Trophoblast cell (in vitro differentiated cells and primary cell): ENCODE measurements around the gene UCP1. TPM values are rescaled to one million over a fixed set of nuclear protein-coding genes. Genes with fewer than 3 reads are reported as not detected.
A peak's percentile ranks its signal among the peaks of the same experiment; 100 is the strongest.

Experiments used
- DNase-seq, 2 donors: peaks; one replicate each; pipeline ENCODE4 v3.0.0-alpha.2; 2016
- H2AFZ ChIP-seq: 2 replicates; pipeline ENCODE4 v1.6.1; 2013; ENCODE audit warnings: low read length, moderate library complexity, mild to moderate bottlenecking; ENCODE audit not compliant: insufficient read depth, poor library complexity
- H2AK5ac ChIP-seq: 2 replicates; pipeline ENCODE4 v1.6.1; 2013; ENCODE audit warnings: mild to moderate bottlenecking, low read length
- H2BK120ac ChIP-seq: 2 replicates; pipeline ENCODE4 v1.6.1; 2013; ENCODE audit warnings: low read length, mild to moderate bottlenecking, moderate library complexity; ENCODE audit not compliant: insufficient read depth, poor library complexity
- H2BK12ac ChIP-seq: 2 replicates; pipeline ENCODE4 v1.6.1; 2013; ENCODE audit warnings: mild to moderate bottlenecking, low read length, moderate library complexity
- H2BK5ac ChIP-seq: 2 replicates; pipeline ENCODE4 v1.6.1; 2013; ENCODE audit warnings: low read length, low read depth, moderate library complexity, mild to moderate bottlenecking; ENCODE audit not compliant: poor library complexity
- H3K14ac ChIP-seq: 2 replicates; pipeline ENCODE4 v1.6.1; 2013; ENCODE audit warnings: mild to moderate bottlenecking, low read length
- H3K18ac ChIP-seq: 2 replicates; pipeline ENCODE4 v1.6.1; 2013; ENCODE audit warnings: mild to moderate bottlenecking, low read length
- H3K23ac ChIP-seq: 2 replicates; pipeline ENCODE4 v1.6.1; 2013; ENCODE audit warnings: low read length
- H3K27ac ChIP-seq: 2 replicates; pipeline ENCODE4 v1.5.1; 2013; ENCODE audit warnings: low read depth, mild to moderate bottlenecking, inconsistent platforms, low read length, moderate library complexity
- H3K27me3 ChIP-seq: 2 replicates; pipeline ENCODE4 v1.6.1; 2013; ENCODE audit warnings: inconsistent platforms, mild to moderate bottlenecking, low read length, moderate library complexity; ENCODE audit not compliant: insufficient read depth
- H3K36me3 ChIP-seq, 2 experiments: 1 replicate in 1 of 2; 2 replicates in 1 of 2; pipeline ENCODE4 v1.6.1; 2013; ENCODE audit warnings: low read length in 2 of 2, mild to moderate bottlenecking in 2 of 2, moderate library complexity in 1 of 2; ENCODE audit not compliant: insufficient read depth in 2 of 2, control insufficient read depth in 1 of 2
- H3K4ac ChIP-seq: 2 replicates; pipeline ENCODE4 v1.6.1; 2013; ENCODE audit warnings: low read depth, mild to moderate bottlenecking, low read length, moderate library complexity
- H3K4me1 ChIP-seq, 2 experiments: 1 replicate in 1 of 2; 2 replicates in 1 of 2; pipeline ENCODE4 v1.6.1; 2013; ENCODE audit warnings: low read length in 2 of 2, mild to moderate bottlenecking in 2 of 2, moderate library complexity in 1 of 2; ENCODE audit not compliant: insufficient read depth in 2 of 2, control insufficient read depth in 1 of 2
- H3K4me2 ChIP-seq: 2 replicates; pipeline ENCODE4 v1.6.1; 2013; ENCODE audit warnings: inconsistent platforms, mild to moderate bottlenecking, low read length, moderate library complexity
- H3K4me3 ChIP-seq: 2 replicates; pipeline ENCODE4 v1.5.1; 2013; ENCODE audit warnings: mild to moderate bottlenecking, low read depth, low read length, inconsistent platforms
- H3K79me1 ChIP-seq: one replicate; pipeline ENCODE4 v1.6.1; 2013; ENCODE audit warnings: low read length
- H3K79me2 ChIP-seq: 2 replicates; pipeline ENCODE4 v1.6.1; 2013; ENCODE audit warnings: low read length, mild to moderate bottlenecking; ENCODE audit not compliant: control insufficient read depth, insufficient read depth, poor library complexity
- H3K9ac ChIP-seq: 2 replicates; pipeline ENCODE4 v1.6.1; 2013; ENCODE audit warnings: mild to moderate bottlenecking, low read length
- H3K9me3 ChIP-seq: 2 replicates; pipeline ENCODE4 v1.6.1; 2013; ENCODE audit warnings: low read depth, mild to moderate bottlenecking, control low read depth, inconsistent platforms, low read length; ENCODE audit not compliant: insufficient read depth
- H4K12ac ChIP-seq: 2 replicates; pipeline ENCODE4 v1.6.1; 2013; ENCODE audit warnings: low read depth, mild to moderate bottlenecking, low read length, moderate library complexity
- H4K8ac ChIP-seq: 2 replicates; pipeline ENCODE4 v1.6.1; 2013; ENCODE audit warnings: low read depth, mild to moderate bottlenecking, low read length, moderate library complexity
- H4K91ac ChIP-seq: one replicate; pipeline ENCODE4 v1.6.1; 2013; ENCODE audit warnings: low read depth, mild to moderate bottlenecking, low read length, moderate library complexity
- WGBS: extraction: QIAGEN DNeasy Blood & Tissue Kit; methylation state at CpG from one replicate; pipeline ENCODE4 v1.1.7; 2013; ENCODE audit warnings: missing lambda C conversion rate; ENCODE audit not compliant: insufficient read length, insufficient coverage; ENCODE audit errors: extremely low coverage; 5-methylcytosine and 5-hydroxymethylcytosine counted together
- polyA plus RNA-seq: library from polyadenylated mRNA; stranded (reverse); fragments of 200-250 nt; gene quantifications from 2 replicates; pipeline ENCODE4 v1.2.3, GENCODE V29; 2013

UCP1 gene
- polyA plus RNA-seq, result 0.24 and 0.29 TPM in 2 replicates

DNA sequence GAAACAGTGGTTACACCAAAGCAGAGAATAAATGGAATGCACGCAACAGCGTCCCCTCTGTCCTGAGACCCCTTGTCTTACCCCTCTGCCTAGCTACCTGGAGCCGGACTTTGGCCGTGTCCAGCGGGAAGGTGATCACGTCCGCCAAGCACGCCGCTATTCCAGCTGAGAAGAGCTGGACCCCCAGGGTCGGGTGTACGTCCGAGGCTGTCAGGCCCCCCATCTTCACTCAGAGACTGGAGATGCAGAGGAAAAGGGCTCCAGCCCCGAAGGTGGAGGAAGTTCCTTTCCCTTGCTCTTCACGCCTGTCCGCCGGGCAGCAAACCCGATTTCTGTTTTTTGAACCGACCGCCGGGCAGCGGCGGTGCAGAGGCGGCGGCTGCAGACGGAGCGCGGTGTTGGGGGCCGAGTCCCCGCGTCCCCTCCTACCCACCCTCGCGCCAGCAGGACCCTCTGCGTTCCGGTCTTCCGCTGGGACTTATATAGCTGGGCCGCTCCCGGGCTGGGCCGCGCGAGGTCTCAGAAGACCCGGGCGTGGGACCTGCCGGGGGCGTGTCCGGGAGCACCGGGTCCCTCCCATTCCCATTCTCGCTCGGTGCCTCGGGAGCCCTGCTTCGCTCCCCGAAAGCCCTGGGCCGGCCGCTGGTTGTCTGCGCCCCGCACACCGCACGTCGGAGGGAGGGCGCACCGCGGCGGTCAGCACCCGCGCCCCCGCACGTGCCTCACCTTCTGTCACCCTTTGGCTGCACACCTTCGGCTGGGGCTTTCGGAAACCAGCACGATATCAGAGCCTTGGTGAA is at the start of gene UCP1:
UCP1 (minus strand) TSS at position 455 of the 800 bp plus-strand sequence; CDS start at position 223, 232 bp downstream.
- Histone ChIP-seq H3K9me3 (peaks cover 7% of the 10 kb centered on the region), H3K27ac (no peak within 1 kb of the TSS), H3K23ac (no peak within 1 kb of the TSS), H3K9ac (no peak within 1 kb of the TSS), H3K4me1 (peaks cover 6 to 9% of the 10 kb centered on the region in 2 experiments), H2BK120ac (no peak within 1 kb of the TSS), H3K18ac (no peak within 1 kb of the TSS), H3K36me3 (no peaks in the 10 kb centered on the region), H2AFZ (peak within 1 kb of the TSS; percentile 21), H4K8ac (no peak within 1 kb of the TSS), H3K4ac (no peak within 1 kb of the TSS), H3K79me1 (no peaks in the 10 kb centered on the region), H3K4me3 (peak within 1 kb of the TSS; percentile 59), H3K79me2 (no peaks in the 10 kb centered on the region), H3K14ac (no peak within 1 kb of the TSS), H2BK12ac (no peak within 1 kb of the TSS), H3K4me2 (peak within 1 kb of the TSS; percentile 89), H2BK5ac (no peak within 1 kb of the TSS), H2AK5ac (no peak within 1 kb of the TSS), H4K91ac (no peak within 1 kb of the TSS), H3K27me3 (peaks cover 35% of the 10 kb centered on the region), H4K12ac (no peak within 1 kb of the TSS)
- peak in 1 of 2 donors; percentile 24 for DNase-seq
- WGBS, result no CpG with 5 or more reads among the region's 69 CpGs

GRCh38 chr4:140617499-140618248 is 48.9 kb upstream of the UCP1 start:
- H3K9ac ChIP-seq, result no peak overlapping the region
- H3K36me3 ChIP-seq, result peaks cover 7 to 15% of the 10 kb centered on the region in 2 experiments
- no peak overlapping the region for H3K4me2 ChIP-seq

GRCh38 chr4:140615451-140615850 is 46.7 kb upstream of the UCP1 start:
- H4K12ac ChIP-seq, result no peak overlapping the region
- no peak overlapping the region for H2BK120ac ChIP-seq
- no peak overlapping the region for H3K4me2 ChIP-seq
- H3K9ac ChIP-seq, result no peak overlapping the region
- peaks cover 2% of the 10 kb centered on the region for H3K9me3 ChIP-seq
- H2BK12ac ChIP-seq, result no peak overlapping the region
- no peak overlapping the region for H3K23ac ChIP-seq
- H4K91ac ChIP-seq, result no peak overlapping the region
- H3K4me3 ChIP-seq, result no peak overlapping the region
- no peaks in the 10 kb centered on the region for H3K4me1 ChIP-seq
- peaks cover 2% of the 10 kb centered on the region for H3K79me1 ChIP-seq
- H2BK5ac ChIP-seq, result no peak overlapping the region
- no peak overlapping the region for H3K27ac ChIP-seq
- no peaks in the 10 kb centered on the region for H3K79me2 ChIP-seq
- H3K4ac ChIP-seq, result no peak overlapping the region
- peaks cover 0 to 7% of the 10 kb centered on the region in 2 experiments for H3K36me3 ChIP-seq
- no CpG with 5 or more reads among the region's 1 CpG for WGBS
- H4K8ac ChIP-seq, result no peak overlapping the region
- no peaks in the 10 kb centered on the region for H3K27me3 ChIP-seq
- no peak overlapping the region for H3K14ac ChIP-seq
- no peak overlapping the region for H2AK5ac ChIP-seq
- H2AFZ ChIP-seq, result no peak overlapping the region
- peak; percentile 8 to 59 for DNase-seq
- no peak overlapping the region for H3K18ac ChIP-seq

More at GRCh38 chr4:140617499-140618248, 48.9 kb upstream of the UCP1 start:
- no peak overlapping the region for H3K4me3 ChIP-seq
- H3K14ac ChIP-seq, result peak overlapping the region; percentile 41
- no peak overlapping the region for H3K18ac ChIP-seq
- no peak overlapping the region for H2BK5ac ChIP-seq
- no CpG with 5 or more reads among the region's 7 CpGs for WGBS
- no peak overlapping the region for H4K91ac ChIP-seq
- DNase-seq, result no peak
- H3K4me1 ChIP-seq, result no peaks in the 10 kb centered on the region
- peak overlapping the region; percentile 55 for H2BK12ac ChIP-seq
- peaks cover 2% of the 10 kb centered on the region for H3K79me1 ChIP-seq
- H3K9me3 ChIP-seq, result peaks cover 2% of the 10 kb centered on the region
- H4K12ac ChIP-seq, result no peak overlapping the region
- no peak overlapping the region for H3K27ac ChIP-seq
- H4K8ac ChIP-seq, result no peak overlapping the region
- H2BK120ac ChIP-seq, result no peak overlapping the region
- H3K27me3 ChIP-seq, result no peaks in the 10 kb centered on the region
- no peak overlapping the region for H2AK5ac ChIP-seq
- H3K79me2 ChIP-seq, result no peaks in the 10 kb centered on the region
- H2AFZ ChIP-seq, result no peak overlapping the region
- H3K23ac ChIP-seq, result no peak overlapping the region
- H3K4ac ChIP-seq, result no peak overlapping the region

GRCh38 chr4:140612357-140612756 is 43.6 kb upstream of the UCP1 start:
- no peak overlapping the region for H4K12ac ChIP-seq
- no peaks in the 10 kb centered on the region for H3K79me2 ChIP-seq
- no peaks in the 10 kb centered on the region for H3K36me3 ChIP-seq
- H3K9me3 ChIP-seq, result peaks cover 2% of the 10 kb centered on the region
- no peak overlapping the region for H2BK120ac ChIP-seq
- no CpG with 5 or more reads among the region's 1 CpG for WGBS
- no peak overlapping the region for H3K18ac ChIP-seq
- no peak overlapping the region for H3K23ac ChIP-seq
- no peak for DNase-seq
- H3K4me3 ChIP-seq, result no peak overlapping the region
- H3K4me1 ChIP-seq, result no peaks in the 10 kb centered on the region
- no peak overlapping the region for H3K14ac ChIP-seq
- H3K27me3 ChIP-seq, result no peaks in the 10 kb centered on the region
- peaks cover 2% of the 10 kb centered on the region for H3K79me1 ChIP-seq
- H2BK5ac ChIP-seq, result no peak overlapping the region
- no peak overlapping the region for H4K8ac ChIP-seq
- H2AFZ ChIP-seq, result no peak overlapping the region
- H3K27ac ChIP-seq, result no peak overlapping the region
- H2BK12ac ChIP-seq, result no peak overlapping the region
- H4K91ac ChIP-seq, result no peak overlapping the region
- H2AK5ac ChIP-seq, result no peak overlapping the region
- H3K9ac ChIP-seq, result no peak overlapping the region
- H3K4me2 ChIP-seq, result no peak overlapping the region
- no peak overlapping the region for H3K4ac ChIP-seq
